ENCODE measurements around the gene FCHO2.

Gene FCHO2

GRCh38 chr5:73137563-73138530, 182.0 kb downstream of the FCHO2 start:
- no peak overlapping the region for H3K4me3 ChIP-seq (replicated peaks; ENCODE audit: low read depth, low read length)
- TF ChIP-seq, protein P1, sequence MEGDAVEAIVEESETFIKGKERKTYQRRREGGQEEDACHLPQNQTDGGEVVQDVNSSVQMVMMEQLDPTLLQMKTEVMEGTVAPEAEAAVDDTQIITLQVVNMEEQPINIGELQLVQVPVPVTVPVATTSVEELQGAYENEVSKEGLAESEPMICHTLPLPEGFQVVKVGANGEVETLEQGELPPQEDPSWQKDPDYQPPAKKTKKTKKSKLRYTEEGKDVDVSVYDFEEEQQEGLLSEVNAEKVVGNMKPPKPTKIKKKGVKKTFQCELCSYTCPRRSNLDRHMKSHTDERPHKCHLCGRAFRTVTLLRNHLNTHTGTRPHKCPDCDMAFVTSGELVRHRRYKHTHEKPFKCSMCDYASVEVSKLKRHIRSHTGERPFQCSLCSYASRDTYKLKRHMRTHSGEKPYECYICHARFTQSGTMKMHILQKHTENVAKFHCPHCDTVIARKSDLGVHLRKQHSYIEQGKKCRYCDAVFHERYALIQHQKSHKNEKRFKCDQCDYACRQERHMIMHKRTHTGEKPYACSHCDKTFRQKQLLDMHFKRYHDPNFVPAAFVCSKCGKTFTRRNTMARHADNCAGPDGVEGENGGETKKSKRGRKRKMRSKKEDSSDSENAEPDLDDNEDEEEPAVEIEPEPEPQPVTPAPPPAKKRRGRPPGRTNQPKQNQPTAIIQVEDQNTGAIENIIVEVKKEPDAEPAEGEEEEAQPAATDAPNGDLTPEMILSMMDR (IDR thresholded peaks at IDR 0.05; ENCODE audit: low read depth, low read length, missing control alignments): no peak
- DNase-seq (ENCODE audit: extremely low read depth, low read depth): no peak

GRCh38 chr5:73139485-73139884, 183.6 kb downstream of the FCHO2 start:
- DNase-seq (ENCODE audit: extremely low read depth, low read depth): no peak
- TF ChIP-seq, protein P1 (IDR thresholded peaks at IDR 0.05; ENCODE audit: low read depth, low read length, missing control alignments): no peak
- H3K4me3 ChIP-seq (replicated peaks; ENCODE audit: low read depth, low read length): no peak overlapping the region

Data from HFF-Myc (cell line).